Brain pericyte (primary cell): Measurements from ENCODE around the gene CD22.
"Not testable (repeated sequence)": the region's sequence is repeated elsewhere in the genome, so short reads cannot be mapped to it uniquely, and the experiment has no call there.

Source experiments
- DNase-seq: peaks from one replicate; pipeline ENCODE4 v3.0.0-alpha.2; 2012; ENCODE audit warnings: low read depth, low spot score

Gene CD22

GRCh38 chr19:35358834-35359233 is 29.8 kb downstream of the CD22 start:
- not testable (repeated sequence) for DNase-seq

GRCh38 chr19:35359395-35359794 is 30.4 kb downstream of the CD22 start:
- not testable (repeated sequence) for DNase-seq

DNA sequence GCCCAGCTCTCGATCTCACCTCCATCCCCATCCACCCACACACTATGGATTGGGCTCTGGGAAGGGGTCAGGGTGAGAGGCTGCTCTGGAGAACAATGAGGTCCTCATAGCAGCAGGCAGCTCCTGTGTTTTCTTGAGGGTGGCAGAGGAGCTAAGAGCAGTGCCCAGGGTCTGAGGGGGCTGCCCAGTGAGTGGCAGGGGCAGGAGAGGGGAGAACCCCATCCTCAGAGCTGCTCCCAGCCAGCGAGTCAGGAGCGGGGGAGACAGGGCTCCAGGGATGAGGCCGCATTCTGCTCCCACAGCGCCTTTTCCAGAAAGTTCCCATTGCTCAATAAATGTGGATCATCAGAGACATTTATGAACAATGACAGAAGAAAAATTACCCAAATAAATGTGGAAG is 31.1 kb downstream of the CD22 start:
- DNase-seq: not testable (repeated sequence)

DNA sequence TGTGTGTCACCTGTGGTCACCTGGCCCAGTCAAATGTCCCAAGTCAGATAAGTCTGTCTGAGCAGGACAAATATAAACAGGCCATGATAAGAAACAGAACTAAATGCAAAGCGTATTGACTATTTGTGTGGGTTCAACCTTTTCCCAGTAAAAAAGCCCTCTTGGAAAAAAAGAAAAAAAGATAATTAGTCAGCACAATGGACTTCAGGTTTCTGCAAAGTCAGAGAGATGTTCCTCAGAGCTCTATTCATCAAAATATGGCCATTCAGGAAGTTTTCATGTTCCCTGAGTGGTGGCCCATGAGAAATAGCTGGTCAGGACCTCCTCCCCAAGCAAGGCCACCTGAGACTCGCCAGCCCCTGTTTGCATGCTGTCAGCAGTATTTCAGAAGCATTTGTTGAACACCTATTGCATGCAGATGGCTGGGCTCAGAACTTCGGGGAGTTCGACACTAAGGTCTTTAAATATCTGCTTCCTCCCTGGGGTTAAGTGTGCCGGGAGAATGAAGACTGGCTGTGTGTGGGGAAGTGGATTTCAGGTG is 32.0 kb downstream of the CD22 start:
- no peak for DNase-seq

DNA sequence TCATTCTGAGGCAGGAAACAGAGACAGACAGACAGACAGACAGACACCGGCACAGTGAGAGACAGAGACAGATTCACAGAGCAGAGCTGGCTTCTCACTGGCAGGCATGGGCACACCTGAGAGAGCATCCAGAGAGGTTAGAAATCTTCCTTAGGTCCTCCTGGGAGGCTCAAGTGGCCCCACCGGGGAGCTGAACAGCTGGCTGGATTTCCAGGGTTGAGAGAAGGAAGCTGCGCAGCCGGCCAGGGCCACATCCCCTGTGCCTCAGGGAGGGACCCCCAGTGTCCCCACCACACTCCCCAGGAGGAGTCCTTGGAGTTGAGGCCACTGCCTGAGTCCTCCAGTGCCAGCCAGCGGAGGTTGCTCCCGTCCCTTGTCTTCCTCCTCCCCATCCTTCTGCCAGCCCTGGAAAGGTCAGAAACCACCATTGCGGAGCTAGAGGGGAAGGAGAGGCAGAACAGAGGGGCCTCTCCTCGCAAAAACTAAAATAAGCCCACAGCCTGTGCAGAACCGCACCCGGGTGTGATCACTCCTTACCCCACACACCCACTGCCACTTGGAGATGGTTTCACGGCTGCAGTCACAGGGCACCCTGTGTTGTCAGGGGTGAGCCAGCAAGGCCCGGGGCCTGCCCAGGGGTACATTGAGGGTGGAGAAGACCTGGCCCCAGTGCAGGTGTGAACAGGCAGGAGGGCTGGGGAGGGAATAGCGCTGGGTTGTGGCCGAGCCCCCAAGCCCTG is 33.4 kb downstream of the CD22 start:
- DNase-seq: no peak

GRCh38 chr19:35363001-35363590 is 34.1 kb downstream of the CD22 start:
- DNase-seq: no peak

DNA sequence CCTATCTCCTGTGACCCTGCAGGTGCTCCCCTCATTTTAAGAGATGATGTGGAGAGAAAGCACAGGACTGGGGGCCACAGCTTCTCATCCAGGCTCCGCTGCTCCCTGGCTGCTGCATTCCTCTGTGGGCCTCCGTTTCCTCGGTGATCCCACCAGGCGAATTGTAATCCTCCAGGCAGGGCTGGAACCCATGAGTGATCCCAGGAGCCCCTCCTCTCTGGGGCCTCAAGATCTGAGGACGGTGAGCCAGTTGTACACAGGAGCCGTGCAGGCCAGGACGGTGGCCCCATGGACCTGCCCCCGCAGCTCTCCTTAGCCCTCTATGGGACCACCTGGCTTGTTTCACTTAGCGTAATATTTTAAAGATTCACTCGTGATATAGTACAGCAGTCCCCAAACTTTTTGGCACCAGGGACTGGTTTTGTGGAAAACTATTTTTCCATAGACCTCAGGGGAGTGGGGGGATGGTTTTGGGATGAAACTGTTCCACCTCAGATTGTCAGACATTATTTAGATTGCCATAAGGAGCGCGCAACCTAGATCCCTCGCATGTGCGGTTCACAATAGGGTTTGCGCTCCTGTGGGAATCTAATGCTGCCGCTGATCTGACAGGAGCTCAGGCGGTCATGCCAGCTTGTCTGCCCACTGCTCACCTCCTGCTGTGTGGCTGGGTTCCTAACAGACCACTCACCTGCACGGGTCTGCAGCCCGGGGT is 34.9 kb downstream of the CD22 start:
- no peak for DNase-seq

- no peak for DNase-seq
Measured at GRCh38 chr19:35365303-35365702, 36.3 kb downstream of the CD22 start.

- no peak for DNase-seq
Measured at GRCh38 chr19:35368378-35368777, 39.4 kb downstream of the CD22 start.

DNA sequence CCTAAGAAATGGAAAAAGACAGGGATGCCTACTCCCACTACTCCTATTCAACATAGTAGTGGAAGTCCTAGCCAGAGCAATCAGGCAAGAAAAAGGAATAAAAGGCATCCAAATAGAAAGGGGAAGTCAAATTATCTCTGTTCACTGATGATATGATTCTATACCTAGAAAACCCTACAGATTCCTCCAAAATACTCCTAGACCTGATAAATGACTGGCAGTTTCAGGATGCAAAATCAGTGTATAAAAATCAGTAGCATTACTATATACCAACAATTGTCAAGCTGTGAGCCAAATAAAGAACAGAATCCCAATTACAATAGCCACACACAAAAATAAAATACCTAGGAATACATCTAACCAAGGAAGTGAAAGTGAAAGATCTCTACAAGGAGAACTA is 40.5 kb downstream of the CD22 start:
- DNase-seq: no peak

DNA sequence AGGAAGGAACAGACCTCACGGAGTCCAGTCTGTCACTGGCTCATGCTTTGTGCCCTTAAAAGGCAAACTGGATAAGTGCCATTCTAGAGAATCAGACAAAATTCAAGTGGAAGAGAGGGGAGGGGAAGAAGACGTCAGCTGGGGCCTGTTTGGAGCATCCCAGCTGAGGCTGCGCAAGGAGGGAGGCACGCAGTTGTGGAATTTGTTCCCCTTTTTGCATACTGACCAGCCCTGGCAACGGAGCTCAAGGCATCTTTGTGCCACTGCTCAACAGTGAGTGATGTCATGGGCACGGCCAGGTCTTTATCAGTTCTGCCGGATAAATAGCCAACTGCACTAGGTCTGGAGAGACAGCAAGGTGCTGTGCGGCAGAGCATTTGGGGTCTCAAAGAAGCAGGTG is 41.7 kb downstream of the CD22 start, which contains the start of gene GPR42:
Gene GPR42 (plus strand): TSS at position 347 of the 400 bp plus-strand sequence. CDS start 292 bp downstream, outside the sequence.
- no peak for DNase-seq

- DNase-seq: no peak
Measured at GRCh38 chr19:35373492-35373891, 44.5 kb downstream of the CD22 start.

GRCh38 chr19:35374031-35374430 is 45.0 kb downstream of the CD22 start:
- DNase-seq: not testable (repeated sequence)

GRCh38 chr19:35375505-35376307 is 46.7 kb downstream of the CD22 start:
- no peak for DNase-seq

- DNase-seq: no peak
Measured at GRCh38 chr19:35377656-35378055, 48.7 kb downstream of the CD22 start.

DNA sequence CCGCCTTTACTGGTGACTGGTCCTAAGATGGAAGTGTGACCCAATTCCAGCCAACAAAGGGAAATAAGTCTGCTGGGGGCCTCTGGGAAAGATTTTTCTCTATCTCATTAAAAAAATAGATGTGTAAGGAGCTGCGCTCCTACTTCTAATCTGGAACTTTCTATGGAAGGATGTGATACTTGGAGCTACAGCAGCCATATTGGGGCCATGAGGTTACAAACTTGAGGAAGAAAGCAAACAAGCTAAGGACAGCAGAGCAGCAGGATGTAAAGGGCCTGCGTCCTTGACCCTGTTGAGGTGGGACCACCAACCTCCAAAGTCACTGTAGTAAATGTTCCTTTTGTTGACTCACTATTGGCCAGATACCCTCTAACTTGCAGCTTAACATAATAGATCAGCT is 49.4 kb downstream of the CD22 start:
- DNase-seq: no peak

- DNase-seq: not testable (repeated sequence)
Measured at GRCh38 chr19:35379545-35379944, 50.6 kb downstream of the CD22 start.

DNA sequence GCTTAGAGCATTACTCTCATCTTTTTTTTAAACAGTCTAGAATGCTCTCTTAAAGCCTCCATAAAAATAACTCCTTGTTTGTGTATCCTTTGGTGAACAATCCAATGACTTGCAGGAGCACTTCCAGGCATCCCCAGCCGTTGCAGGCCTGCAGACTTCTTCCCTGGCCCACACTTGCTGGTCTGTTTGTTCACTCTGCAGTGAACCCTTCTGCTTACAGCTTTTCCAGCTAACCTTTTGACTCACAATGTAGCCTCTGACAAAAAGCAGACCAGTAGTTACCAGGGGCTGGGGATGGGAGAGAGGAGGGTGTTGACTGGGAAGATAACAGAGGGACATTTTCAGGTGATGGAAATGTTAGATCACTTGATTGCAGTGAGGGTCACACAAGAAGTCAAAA is 51.0 kb downstream of the CD22 start:
- DNase-seq: no peak

DNA sequence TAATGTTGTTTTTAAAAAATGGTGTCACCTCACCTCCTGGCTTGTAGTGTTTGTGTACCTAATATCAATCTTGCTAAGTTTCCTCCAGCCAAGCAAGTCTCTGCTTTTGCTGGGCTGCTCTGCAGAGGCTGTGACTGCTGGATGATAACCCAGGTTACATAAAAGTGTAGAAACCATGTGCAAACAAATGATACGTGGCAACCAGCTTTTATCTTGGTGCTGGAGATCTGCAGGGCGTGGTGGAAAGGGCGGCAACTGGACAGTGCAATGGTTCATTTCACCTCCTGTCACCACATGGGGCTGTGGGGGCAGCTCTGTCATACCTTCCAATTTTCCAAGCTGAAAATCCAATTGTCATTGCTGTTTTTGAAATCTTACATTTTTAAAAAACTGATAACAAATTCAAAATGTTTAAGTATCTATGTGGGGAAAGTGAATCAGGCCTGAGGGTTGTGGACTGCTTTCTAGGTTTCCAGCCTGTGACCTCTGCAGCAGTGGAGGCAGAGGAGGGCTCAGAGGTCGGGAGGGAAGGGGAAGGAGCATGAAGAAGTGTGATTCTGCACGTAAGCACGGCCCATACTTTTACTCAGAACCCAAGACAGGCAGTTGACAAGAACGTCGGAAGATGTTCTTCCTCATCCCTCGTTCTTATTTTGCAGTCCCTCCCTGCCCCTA is 51.6 kb downstream of the CD22 start:
- no peak for DNase-seq

GRCh38 chr19:35381318-35381717 is 52.3 kb downstream of the CD22 start:
- no peak for DNase-seq

GRCh38 chr19:35381926-35382325 is 52.9 kb downstream of the CD22 start:
- no peak for DNase-seq
